Pancreas (tissue), 10 donors: ENCODE measurements around the gene USP44. TPM values are rescaled to one million over a fixed set of nuclear protein-coding genes. Genes with fewer than 3 reads are reported as not detected.

Experiments used
- ATAC-seq, 4 donors: fragments of 200-7000 bp; cut with Tn5 transposase; one replicate each; pipeline versions ENCODE4 v1.8.0 to v1.9.1; 2020; ENCODE audit warnings: mild to moderate bottlenecking in 4 of 4, moderate library complexity in 4 of 4
- DNase-seq, 6 donors: peaks; one replicate each; pipeline ENCODE4 v3.0.0-alpha.2; 2020
- FAIRE-seq: peaks from 2 replicates; lab custom pipeline; 2012; peaks lifted over from hg19 to GRCh38; lab: Jason Lieb, UNC
- H3K27ac ChIP-seq, 4 donors: fragments of 200-600 bp; sonication (generic); 1 replicate in 3 of 4; 2 replicates in 1 of 4; pipeline versions ENCODE4 v1.5.0 to v1.8.0; 2020
- H3K27me3 ChIP-seq, 4 donors: fragments of 200-600 bp; one replicate each; pipeline ENCODE4 v1.8.0; 2021
- H3K36me3 ChIP-seq, 3 donors: fragments of 200-600 bp; sonication (generic) in 1 of 3; one replicate each; pipeline versions ENCODE4 v1.5.0 to v1.8.0; 2020 to 2021
- H3K4me1 ChIP-seq, 3 donors: fragments of 200-600 bp; one replicate each; pipeline ENCODE4 v1.8.0; 2021
- H3K4me3 ChIP-seq, 4 donors: fragments of 200-600 bp; sonication (generic) in 2 of 4; one replicate each; pipeline versions ENCODE4 v1.5.0 to v1.8.0; 2020 to 2021
- H3K9me3 ChIP-seq, 4 donors: fragments of 200-600 bp; one replicate each; pipeline ENCODE4 v1.8.0; 2021
- WGBS, 2 donors: extraction: QIAGEN DNeasy Blood & Tissue Kit; methylation state at CpG; one replicate each; pipeline ENCODE4 v1.1.7; 2013; 5-methylcytosine and 5-hydroxymethylcytosine counted together
- intact Hi-C, 3 donors: fragments of 100-400 bp; cut with DNase I; formaldehyde crosslinking; loops; one replicate each; pipeline versions ENCODE4 v1.11.1 to v1.14.2; 2022
- polyA plus RNA-seq, 2 donors: library from polyadenylated mRNA; stranded (reverse); fragments of 200-250 nt; gene quantifications; one replicate each; pipeline ENCODE4 v1.2.3, GENCODE V29; 2013
- total RNA-seq, 6 donors: library from RNA; stranded (reverse); fragmentation: NEBNext Ultra II Directional in 4 of 6; extraction: Animal tissue kit (Norgen Biotek cat#: 25700) in 4 of 6; gene quantifications; one replicate each; pipeline versions ENCODE4 v1.2.1 to v1.2.4, GENCODE V29; 2021 to 2023
- TF ChIP-seq, protein P1 (sequence below), 4 donors: fragments of 200-600 bp; sonication (generic) in 3 of 4; IDR thresholded peaks; one replicate each; pipeline versions ENCODE4 v1.5.0 to v1.8.0; 2021; ENCODE audit warnings: antibody characterized with exemption in 4 of 4
- donor health status: healthy with polysubstance abuse.
- donor health status: DM: no; HTN: no; CAD: no; lungs with moderate emphysema.
- donor health status: DM: no; HTN: no; CAD: no.
- donor health status: control.
- donor health status: control.
- donor health status: Bipolar disorder and iron deficiency.
- donor health status: DM: yes; HTN: yes; CAD: no.
- donor health status: DM: no; HTN: no; CAD: no.
- donor health status: DM: no; HTN: no; CAD: no.
- donor health status: DM: yes; HTN: yes; CAD: no.

Gene USP44
- total and polyA plus RNA-seq, 8 donors: 2.1 to 4.3 (median 2.4) TPM

DNA sequence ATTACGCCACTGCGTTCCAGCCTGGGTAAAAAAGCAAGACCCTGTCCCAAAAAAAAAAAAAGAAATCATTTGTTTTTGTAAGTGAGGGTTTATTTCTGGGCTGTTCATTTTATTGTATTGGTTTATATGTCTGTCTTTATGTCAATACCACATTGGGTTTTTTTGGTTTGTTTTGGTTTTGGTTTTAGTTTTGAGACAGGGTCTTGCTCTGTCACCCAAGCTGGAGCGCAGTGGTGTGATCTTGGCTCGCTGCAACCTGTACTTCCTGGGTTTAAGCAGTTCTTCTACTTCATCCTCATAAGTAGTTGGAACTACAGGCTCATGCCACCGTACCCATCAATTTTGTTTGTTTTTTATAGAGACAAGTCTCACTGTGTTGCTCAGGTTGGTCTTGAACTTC, 52.3 kb downstream of the USP44 start:
- TF ChIP-seq, protein P1, sequence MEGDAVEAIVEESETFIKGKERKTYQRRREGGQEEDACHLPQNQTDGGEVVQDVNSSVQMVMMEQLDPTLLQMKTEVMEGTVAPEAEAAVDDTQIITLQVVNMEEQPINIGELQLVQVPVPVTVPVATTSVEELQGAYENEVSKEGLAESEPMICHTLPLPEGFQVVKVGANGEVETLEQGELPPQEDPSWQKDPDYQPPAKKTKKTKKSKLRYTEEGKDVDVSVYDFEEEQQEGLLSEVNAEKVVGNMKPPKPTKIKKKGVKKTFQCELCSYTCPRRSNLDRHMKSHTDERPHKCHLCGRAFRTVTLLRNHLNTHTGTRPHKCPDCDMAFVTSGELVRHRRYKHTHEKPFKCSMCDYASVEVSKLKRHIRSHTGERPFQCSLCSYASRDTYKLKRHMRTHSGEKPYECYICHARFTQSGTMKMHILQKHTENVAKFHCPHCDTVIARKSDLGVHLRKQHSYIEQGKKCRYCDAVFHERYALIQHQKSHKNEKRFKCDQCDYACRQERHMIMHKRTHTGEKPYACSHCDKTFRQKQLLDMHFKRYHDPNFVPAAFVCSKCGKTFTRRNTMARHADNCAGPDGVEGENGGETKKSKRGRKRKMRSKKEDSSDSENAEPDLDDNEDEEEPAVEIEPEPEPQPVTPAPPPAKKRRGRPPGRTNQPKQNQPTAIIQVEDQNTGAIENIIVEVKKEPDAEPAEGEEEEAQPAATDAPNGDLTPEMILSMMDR (IDR thresholded peaks at IDR 0.05): no peak
- Histone ChIP-seq H3K36me3 (peaks cover 0 to 25% (median 19%) of the 10 kb centered on the region in 3 donors), H3K4me3 (no peak overlapping the region), H3K27me3 (no peaks in the 10 kb centered on the region), H3K27ac (no peak overlapping the region), H3K4me1 (peaks cover 0 to 20% (median 12%) of the 10 kb centered on the region in 3 donors), H3K9me3 (no peaks in the 10 kb centered on the region)
- FAIRE-seq (no peak), DNase-seq (no peak), ATAC-seq (no peak)
- 98 to 99% methylated on average over 5 of the region's 5 CpGs for WGBS, 2 donors
- intact Hi-C loops: no loop called here

GRCh38 chr12:95497031-95497430, 54.2 kb downstream of the USP44 start:
- ATAC-seq: no peak
- intact Hi-C loops: no loop called here
- Histone ChIP-seq H3K27ac (no peak overlapping the region), H3K27me3 (no peaks in the 10 kb centered on the region), H3K4me1 (peaks cover 0 to 12% (median 12%) of the 10 kb centered on the region in 3 donors), H3K4me3 (no peak overlapping the region), H3K36me3 (peaks cover 0 to 25% (median 19%) of the 10 kb centered on the region in 3 donors), H3K9me3 (no peaks in the 10 kb centered on the region)
- DNase-seq: no peak
- WGBS, 2 donors: 96% methylated on average over 4 of the region's 4 CpGs
- no peak for FAIRE-seq
- TF ChIP-seq, protein P1 (IDR thresholded peaks at IDR 0.05): no peak

DNA sequence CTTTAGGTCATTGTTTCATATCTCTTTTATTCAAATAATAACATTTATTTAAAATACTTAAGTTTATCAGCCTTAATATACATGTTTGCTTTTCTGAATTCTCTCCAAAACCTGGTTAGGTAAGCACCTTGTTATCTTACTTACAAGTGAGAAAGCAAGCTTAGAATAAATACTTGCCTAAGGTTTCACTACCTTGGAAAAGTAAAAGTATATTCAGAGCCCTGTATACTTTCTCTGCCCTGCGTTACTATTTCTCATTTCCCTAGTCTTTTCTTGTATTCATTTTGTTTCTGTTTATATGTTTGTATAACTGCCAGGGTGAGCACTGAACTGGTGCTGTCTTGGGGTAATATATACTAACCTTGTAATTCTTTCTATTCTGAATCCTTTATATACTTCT, 55.8 kb downstream of the USP44 start:
- Histone ChIP-seq H3K27ac (peak overlapping the region in 1 of 4 donors; percentile 50), H3K4me1 (peaks cover 0 to 12% (median 12%) of the 10 kb centered on the region in 3 donors), H3K9me3 (no peaks in the 10 kb centered on the region), H3K27me3 (no peaks in the 10 kb centered on the region), H3K36me3 (peaks cover 0 to 29% (median 19%) of the 10 kb centered on the region in 3 donors), H3K4me3 (no peak overlapping the region)
- ATAC-seq (peak in 3 of 4 donors; percentile 55 to 82 (median 60)), FAIRE-seq (no peak), DNase-seq (no peak)
- intact Hi-C loops: no loop called here
- 44 to 52% methylated on average over 1 of the region's 1 CpG for WGBS, 2 donors
- TF ChIP-seq, protein P1 (IDR thresholded peaks at IDR 0.05): no peak

DNA sequence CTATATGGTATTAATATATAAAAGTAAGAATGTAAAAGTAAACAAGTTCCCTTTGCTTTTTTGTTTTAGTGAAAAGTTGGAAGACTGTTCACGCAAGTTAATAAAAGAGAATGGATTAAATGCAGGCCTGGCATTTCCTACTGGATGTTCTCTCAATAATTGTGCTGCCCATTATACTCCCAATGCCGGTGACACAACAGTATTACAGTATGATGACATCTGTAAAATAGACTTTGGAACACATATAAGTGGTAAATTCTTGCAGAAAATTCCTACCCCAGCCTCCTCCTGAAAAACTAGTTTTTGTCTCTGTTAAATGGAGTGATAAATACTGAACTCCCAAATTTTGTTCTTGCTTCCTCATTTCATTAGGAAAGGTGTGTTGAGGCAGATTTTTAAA, 56.4 kb downstream of the USP44 start:
- FAIRE-seq (no peak), DNase-seq (no peak), ATAC-seq (peak in 2 of 4 donors; percentile 23 to 43)
- Histone ChIP-seq H3K27ac (no peak overlapping the region), H3K9me3 (no peaks in the 10 kb centered on the region), H3K27me3 (no peaks in the 10 kb centered on the region), H3K4me1 (peaks cover 0 to 12% (median 12%) of the 10 kb centered on the region in 3 donors), H3K36me3 (peaks cover 0 to 29% (median 18%) of the 10 kb centered on the region in 3 donors), H3K4me3 (no peak overlapping the region)
- TF ChIP-seq, protein P1 (IDR thresholded peaks at IDR 0.05): no peak
- 80 to 84% methylated on average over 2 of the region's 2 CpGs for WGBS, 2 donors
- intact Hi-C loops: no loop called here

- H3K9me3 ChIP-seq: no peaks in the 10 kb centered on the region
- TF ChIP-seq, protein P1 (IDR thresholded peaks at IDR 0.05): no peak
- H3K36me3 ChIP-seq: peaks cover 0 to 19% (median 7%) of the 10 kb centered on the region in 3 donors
- no peak for FAIRE-seq
- H3K27ac ChIP-seq: no peak overlapping the region
- WGBS, 2 donors: 86 to 89% methylated on average over 2 of the region's 2 CpGs
- no peak for ATAC-seq
- no peaks in the 10 kb centered on the region for H3K27me3 ChIP-seq
- H3K4me3 ChIP-seq: no peak overlapping the region
- intact Hi-C loops: no loop called here
- peaks cover 0 to 12% (median 12%) of the 10 kb centered on the region in 3 donors for H3K4me1 ChIP-seq
- DNase-seq: no peak
These were observed 58.8 kb downstream of the USP44 start for GRCh38 chr12:95492462-95492861.
